Neuronal stem cell (in vitro differentiated cells): ENCODE data around the gene GPATCH4.

Source experiments
- DNase-seq: peaks from one replicate; pipeline ENCODE4 v3.0.0-alpha.2; 2013; ENCODE audit warnings: low spot score
- H2AFZ ChIP-seq: one replicate; pipeline ENCODE4 v1.6.1; 2013; ENCODE audit warnings: mild to moderate bottlenecking, low read length, inconsistent platforms
- H2AK5ac ChIP-seq: 2 replicates; pipeline ENCODE4 v1.6.1; 2013; ENCODE audit warnings: low read depth, mild to moderate bottlenecking, inconsistent platforms, low read length, moderate library complexity, mixed read lengths
- H2BK120ac ChIP-seq: 2 replicates; pipeline ENCODE4 v1.6.1; 2013; ENCODE audit warnings: low read depth, mild to moderate bottlenecking, inconsistent platforms, low read length, moderate library complexity, mixed read lengths
- H2BK12ac ChIP-seq: one replicate; pipeline ENCODE4 v1.6.1; 2013; ENCODE audit warnings: low read length, inconsistent platforms
- H2BK15ac ChIP-seq: 2 replicates; pipeline ENCODE4 v1.6.1; 2013; ENCODE audit warnings: mild to moderate bottlenecking, low read length, inconsistent platforms, mixed read lengths
- H2BK5ac ChIP-seq: one replicate; pipeline ENCODE4 v1.6.1; 2013; ENCODE audit warnings: inconsistent platforms, mild to moderate bottlenecking, low read length, moderate library complexity
- H3K14ac ChIP-seq: one replicate; pipeline ENCODE4 v1.6.1; 2013; ENCODE audit warnings: low read length, inconsistent platforms
- H3K18ac ChIP-seq: 2 replicates; pipeline ENCODE4 v1.6.1; 2013; ENCODE audit warnings: low read length, inconsistent platforms
- H3K23ac ChIP-seq: 2 replicates; pipeline ENCODE4 v1.6.1; 2013; ENCODE audit warnings: low read depth, mild to moderate bottlenecking, mixed read lengths, low read length, inconsistent platforms; ENCODE audit not compliant: poor library complexity
- H3K27ac ChIP-seq: replicated peaks from 3 replicates; pipeline ENCODE4 v1.5.1; 2013; ENCODE audit warnings: low read length, inconsistent platforms
- H3K27me3 ChIP-seq, 3 experiments: 2 replicates each; pipeline ENCODE4 v1.6.1; 2013; ENCODE audit warnings: low read length in 3 of 3, mild to moderate bottlenecking in 2 of 3, inconsistent platforms in 1 of 3, low read depth in 1 of 3, mixed read lengths in 1 of 3, moderate library complexity in 1 of 3; ENCODE audit not compliant: control insufficient read depth in 3 of 3, insufficient read depth in 3 of 3
- H3K36me3 ChIP-seq, 2 donors: replicated peaks in 1 of 2; 2 replicates each; pipeline ENCODE4 v1.6.1; 2013; ENCODE audit warnings: low read length in 2 of 2; ENCODE audit not compliant: control insufficient read depth in 2 of 2, insufficient read depth in 2 of 2
- H3K4ac ChIP-seq: 2 replicates; pipeline ENCODE4 v1.6.1; 2013; ENCODE audit warnings: inconsistent platforms, mild to moderate bottlenecking, low read length, moderate library complexity
- H3K4me1 ChIP-seq, 2 donors: 1 replicate in 1 of 2; 2 replicates in 1 of 2; pipeline ENCODE4 v1.6.1; 2013; ENCODE audit warnings: low read length in 2 of 2, low read depth in 1 of 2; ENCODE audit not compliant: control insufficient read depth in 2 of 2, insufficient read depth in 1 of 2
- H3K4me2 ChIP-seq: one replicate; pipeline ENCODE4 v1.6.1; 2013; ENCODE audit warnings: mild to moderate bottlenecking, low read length, inconsistent platforms; ENCODE audit not compliant: insufficient read depth, poor library complexity, severe bottlenecking
- H3K4me3 ChIP-seq, 2 donors: 2 replicates each; pipeline ENCODE4 v1.5.1; 2013; ENCODE audit warnings: low read length in 2 of 2, mild to moderate bottlenecking in 2 of 2, inconsistent platforms in 1 of 2, moderate library complexity in 1 of 2
- H3K79me1 ChIP-seq: one replicate; pipeline ENCODE4 v1.6.1; 2013; ENCODE audit warnings: low read depth, mild to moderate bottlenecking, inconsistent platforms, low read length, moderate library complexity
- H3K9ac ChIP-seq: one replicate; pipeline ENCODE4 v1.6.1; 2013; ENCODE audit warnings: mild to moderate bottlenecking, low read depth, low read length, inconsistent platforms; ENCODE audit not compliant: poor library complexity
- H3K9me3 ChIP-seq, 2 donors: replicated peaks in 1 of 2; 2 replicates each; pipeline versions ENCODE3 to v1.6.1; 2013; ENCODE audit warnings: low read length in 2 of 2, mild to moderate bottlenecking in 2 of 2, inconsistent platforms in 1 of 2, low read depth in 1 of 2, mixed read lengths in 1 of 2, moderate library complexity in 1 of 2; ENCODE audit not compliant: control insufficient read depth in 2 of 2, insufficient read depth in 1 of 2
- H4K8ac ChIP-seq: one replicate; pipeline ENCODE4 v1.6.1; 2013; ENCODE audit warnings: low read depth, mild to moderate bottlenecking, inconsistent platforms, low read length, moderate library complexity
- H4K91ac ChIP-seq: one replicate; pipeline ENCODE4 v1.6.1; 2013; ENCODE audit warnings: low read length, low read depth, mild to moderate bottlenecking, inconsistent platforms; ENCODE audit not compliant: poor library complexity
- WGBS, 2 donors: extraction: QIAGEN DNeasy Blood & Tissue Kit; methylation state at CpG; one replicate each; pipeline ENCODE4 v1.1.7; 2013; ENCODE audit warnings: missing lambda C conversion rate in 2 of 2, mixed read lengths in 1 of 2; ENCODE audit not compliant: insufficient read length in 2 of 2, insufficient replicate concordance in 1 of 2; ENCODE audit errors: extremely low coverage in 2 of 2; 5-methylcytosine and 5-hydroxymethylcytosine counted together

GPATCH4 gene

GRCh38 chr1:156552518-156552917 lies 48.8 kb downstream of the GPATCH4 start:
- Histone ChIP-seq H3K4me3 (no peak overlapping the region), H2BK12ac (no peak overlapping the region), H3K18ac (no peak overlapping the region), H2BK120ac (no peak overlapping the region), H4K8ac (no peak overlapping the region), H3K4me2 (no peak overlapping the region), H3K9ac (no peak overlapping the region), H2BK5ac (no peak overlapping the region), H3K36me3 (peaks cover 51 to 89% of the 10 kb centered on the region in 2 donors), H2AFZ (no peak overlapping the region), H2AK5ac (no peak overlapping the region), H3K9me3 (peaks cover 0 to 2% of the 10 kb centered on the region in 2 donors), H2BK15ac (no peak overlapping the region), H3K4ac (no peak overlapping the region), H3K79me1 (peaks cover 2% of the 10 kb centered on the region), H3K27me3 (no peaks in the 10 kb centered on the region), H3K4me1 (no peaks in the 10 kb centered on the region), H4K91ac (no peak overlapping the region), H3K27ac (no peak overlapping the region), H3K14ac (no peak overlapping the region), H3K23ac (no peak overlapping the region)
- no CpG with 5 or more reads among the region's 5 CpGs for WGBS, 2 donors
- no peak for DNase-seq

- peaks cover 54 to 96% of the 10 kb centered on the region in 2 donors for H3K36me3 ChIP-seq
- no peak overlapping the region for H3K4ac ChIP-seq
- no peak overlapping the region for H2BK5ac ChIP-seq
- H2BK15ac ChIP-seq = no peak overlapping the region
- H4K91ac ChIP-seq = no peak overlapping the region
- H3K27me3 ChIP-seq = no peaks in the 10 kb centered on the region
- H2BK12ac ChIP-seq = no peak overlapping the region
- no peak overlapping the region for H3K4me2 ChIP-seq
- no peak overlapping the region for H3K14ac ChIP-seq
- no peak overlapping the region for H2AK5ac ChIP-seq
- H3K79me1 ChIP-seq = peaks cover 2% of the 10 kb centered on the region
- no peak overlapping the region for H3K27ac ChIP-seq
- no peaks in the 10 kb centered on the region for H3K4me1 ChIP-seq
- no peak overlapping the region for H4K8ac ChIP-seq
- H3K23ac ChIP-seq = peak overlapping the region; percentile 36
- no peak for DNase-seq
- no peak overlapping the region for H2BK120ac ChIP-seq
- H3K4me3 ChIP-seq = no peak overlapping the region
- no peak overlapping the region for H2AFZ ChIP-seq
- peaks cover 0 to 2% of the 10 kb centered on the region in 2 donors for H3K9me3 ChIP-seq
- no peak overlapping the region for H3K9ac ChIP-seq
- no CpG with 5 or more reads among the region's 6 CpGs for WGBS, 2 donors
- no peak overlapping the region for H3K18ac ChIP-seq
Observed at GRCh38 chr1:156551869-156552268, 49.4 kb downstream of the GPATCH4 start.

- Histone ChIP-seq H2AFZ (no peak overlapping the region), H3K27ac (no peak overlapping the region), H3K23ac (peak overlapping the region; percentile 36), H3K27me3 (no peaks in the 10 kb centered on the region), H2AK5ac (no peak overlapping the region), H3K36me3 (peaks cover 54 to 96% of the 10 kb centered on the region in 2 donors), H2BK5ac (no peak overlapping the region), H3K14ac (no peak overlapping the region), H2BK12ac (no peak overlapping the region), H3K9me3 (no peaks in the 10 kb centered on the region), H3K79me1 (no peaks in the 10 kb centered on the region), H4K8ac (no peak overlapping the region), H3K4ac (no peak overlapping the region), H3K18ac (no peak overlapping the region), H3K4me2 (no peak overlapping the region), H2BK15ac (no peak overlapping the region), H3K4me1 (no peaks in the 10 kb centered on the region), H4K91ac (no peak overlapping the region), H3K9ac (no peak overlapping the region), H3K4me3 (no peak overlapping the region), H2BK120ac (no peak overlapping the region)
- DNase-seq = no peak
- no CpG with 5 or more reads among the region's 3 CpGs for WGBS, 2 donors
Observed at GRCh38 chr1:156551066-156551643, 50.1 kb downstream of the GPATCH4 start.

GRCh38 chr1:156550346-156550745 lies 50.9 kb downstream of the GPATCH4 start:
- Histone ChIP-seq H2BK120ac (no peak overlapping the region), H2BK5ac (no peak overlapping the region), H2BK15ac (no peak overlapping the region), H3K4me3 (no peak overlapping the region), H4K8ac (no peak overlapping the region), H4K91ac (no peak overlapping the region), H3K14ac (no peak overlapping the region), H3K4me2 (no peak overlapping the region), H3K27ac (no peak overlapping the region), H2BK12ac (no peak overlapping the region), H3K79me1 (no peaks in the 10 kb centered on the region), H3K18ac (no peak overlapping the region), H3K9me3 (no peaks in the 10 kb centered on the region), H2AFZ (no peak overlapping the region), H3K4ac (no peak overlapping the region), H3K4me1 (no peaks in the 10 kb centered on the region), H3K9ac (no peak overlapping the region), H2AK5ac (no peak overlapping the region), H3K23ac (no peak overlapping the region), H3K27me3 (no peaks in the 10 kb centered on the region), H3K36me3 (peaks cover 52 to 96% of the 10 kb centered on the region in 2 donors)
- no peak for DNase-seq
- WGBS, 2 donors = no CpG with 5 or more reads among the region's 5 CpGs
